MM.1S (cell line): ENCODE data around the gene NSD2.
A peak's percentile ranks its signal among the peaks of the same experiment; 100 is the strongest.

Experiments used
- DNase-seq: peaks from one replicate; pipeline ENCODE4 v3.0.0-alpha.2; 2015
- H2AFZ ChIP-seq: fragments of 300-600 bp; sonication (generic); 2 replicates; pipeline ENCODE4 v1.6.0; 2016; ENCODE audit warnings: antibody characterized with exemption, low read length
- H3F3A ChIP-seq: fragments of 300-600 bp; sonication (generic); 2 replicates; pipeline ENCODE4 v1.6.1; 2016; ENCODE audit warnings: mild to moderate bottlenecking, antibody characterized with exemption, low read length, moderate library complexity, mixed read lengths; ENCODE audit not compliant: insufficient read depth
- H3K27ac ChIP-seq: fragments of 300-600 bp; sonication (generic); 2 replicates; pipeline ENCODE4 v1.5.1; 2016; ENCODE audit warnings: mild to moderate bottlenecking, low read length
- H3K27me3 ChIP-seq: fragments of 300-600 bp; sonication (generic); replicated peaks from 2 replicates; pipeline ENCODE4 v1.6.0; 2016; ENCODE audit warnings: low read length; ENCODE audit not compliant: insufficient read depth
- H3K36me3 ChIP-seq: fragments of 300-600 bp; sonication (generic); replicated peaks from 2 replicates; pipeline ENCODE4 v1.6.1; 2016; ENCODE audit warnings: mild to moderate bottlenecking, low read length, mixed read lengths; ENCODE audit not compliant: insufficient read depth
- H3K4me1 ChIP-seq: fragments of 300-600 bp; sonication (generic); 2 replicates; pipeline ENCODE4 v1.6.1; 2016; ENCODE audit warnings: low read length, mixed read lengths
- H3K4me2 ChIP-seq: fragments of 300-600 bp; sonication (generic); 2 replicates; pipeline ENCODE4 v1.6.0; 2016; ENCODE audit warnings: low read depth, low read length
- H3K4me3 ChIP-seq: fragments of 300-600 bp; sonication (generic); 2 replicates; pipeline ENCODE4 v1.5.1; 2016; ENCODE audit warnings: low read length, mixed read lengths
- H3K79me2 ChIP-seq: fragments of 300-600 bp; sonication (generic); 2 replicates; pipeline ENCODE4 v1.6.1; 2016; ENCODE audit warnings: mixed run types, low read length, mixed read lengths
- H3K9ac ChIP-seq: fragments of 300-600 bp; sonication (generic); 2 replicates; pipeline ENCODE4 v1.6.1; 2016; ENCODE audit warnings: low read length, mixed read lengths
- H3K9me2 ChIP-seq: fragments of 300-600 bp; sonication (generic); replicated peaks from 2 replicates; pipeline ENCODE4 v1.6.1; 2016; ENCODE audit warnings: mild to moderate bottlenecking, low read length, mixed read lengths; ENCODE audit not compliant: insufficient read depth
- H3K9me3 ChIP-seq: fragments of 300-600 bp; sonication (generic); replicated peaks from 2 replicates; pipeline ENCODE4 v1.6.1; 2016; ENCODE audit warnings: mild to moderate bottlenecking, low read length, mixed read lengths; ENCODE audit not compliant: insufficient read depth
- H4K20me1 ChIP-seq: fragments of 300-600 bp; sonication (generic); 2 replicates; pipeline ENCODE4 v1.6.1; 2016; ENCODE audit warnings: mild to moderate bottlenecking, low read length, moderate library complexity, mixed read lengths; ENCODE audit not compliant: insufficient read depth
- EZH2 ChIP-seq: fragments of 300-600 bp; sonication (generic); optimal IDR thresholded peaks from 2 replicates; pipeline ENCODE3; 2017; ENCODE audit warnings: low read depth, mild to moderate bottlenecking, antibody characterized with exemption, low read length, mixed read lengths
- EZH2phosphoT487 ChIP-seq: fragments of 300-600 bp; sonication (generic); IDR thresholded peaks from 2 replicates; pipeline ENCODE4 v1.6.1; 2018; ENCODE audit warnings: antibody characterized with exemption, low read length
- TF ChIP-seq, protein P1 (sequence below): fragments of 300-600 bp; sonication (generic); IDR thresholded peaks from 2 replicates; pipeline ENCODE4 v1.5.1; 2016; ENCODE audit warnings: antibody characterized with exemption, low read length, mixed read lengths

NSD2 gene

DNA sequence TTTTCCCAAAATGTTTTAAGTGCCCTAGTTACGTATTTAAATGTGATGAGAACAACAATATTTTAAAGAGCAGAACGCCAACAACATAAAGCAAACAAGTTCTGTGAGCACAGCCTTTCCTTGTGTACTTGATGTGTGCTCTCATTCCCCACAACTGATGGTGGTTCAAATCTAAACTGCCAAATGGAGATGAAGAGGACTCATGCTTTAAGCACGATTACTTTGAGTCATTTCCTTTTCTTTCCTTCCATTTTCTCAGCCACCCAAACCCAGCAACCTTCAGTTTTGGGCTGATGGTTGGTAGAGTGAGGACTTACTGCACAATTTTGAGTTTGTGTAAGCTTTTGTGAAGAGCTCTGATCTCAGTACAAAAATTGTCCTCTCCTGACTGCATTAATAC lies 1.7 kb downstream of the NSD2 start:
- Histone ChIP-seq H3K9ac (peak overlapping the region; percentile 92), H3K4me1 (peaks cover 13% of the 10 kb centered on the region), H3K4me2 (peak overlapping the region; percentile 80), H2AFZ (no peak overlapping the region), H3K9me2 (no peaks in the 10 kb centered on the region), H3K27me3 (no peaks in the 10 kb centered on the region), H3K9me3 (no peaks in the 10 kb centered on the region), H4K20me1 (peaks cover 41% of the 10 kb centered on the region), H3K27ac (peak overlapping the region; percentile 65; the same call in 1 of the 2 replicates), H3K4me3 (peak overlapping the region; percentile 93), H3K79me2 (peaks cover 63% of the 10 kb centered on the region), H3K36me3 (no peaks in the 10 kb centered on the region; the same call in 1 of the 2 replicates), H3F3A (peaks cover 22% of the 10 kb centered on the region)
- DNase-seq = peak; percentile 30
- TF ChIP-seq, protein P1, sequence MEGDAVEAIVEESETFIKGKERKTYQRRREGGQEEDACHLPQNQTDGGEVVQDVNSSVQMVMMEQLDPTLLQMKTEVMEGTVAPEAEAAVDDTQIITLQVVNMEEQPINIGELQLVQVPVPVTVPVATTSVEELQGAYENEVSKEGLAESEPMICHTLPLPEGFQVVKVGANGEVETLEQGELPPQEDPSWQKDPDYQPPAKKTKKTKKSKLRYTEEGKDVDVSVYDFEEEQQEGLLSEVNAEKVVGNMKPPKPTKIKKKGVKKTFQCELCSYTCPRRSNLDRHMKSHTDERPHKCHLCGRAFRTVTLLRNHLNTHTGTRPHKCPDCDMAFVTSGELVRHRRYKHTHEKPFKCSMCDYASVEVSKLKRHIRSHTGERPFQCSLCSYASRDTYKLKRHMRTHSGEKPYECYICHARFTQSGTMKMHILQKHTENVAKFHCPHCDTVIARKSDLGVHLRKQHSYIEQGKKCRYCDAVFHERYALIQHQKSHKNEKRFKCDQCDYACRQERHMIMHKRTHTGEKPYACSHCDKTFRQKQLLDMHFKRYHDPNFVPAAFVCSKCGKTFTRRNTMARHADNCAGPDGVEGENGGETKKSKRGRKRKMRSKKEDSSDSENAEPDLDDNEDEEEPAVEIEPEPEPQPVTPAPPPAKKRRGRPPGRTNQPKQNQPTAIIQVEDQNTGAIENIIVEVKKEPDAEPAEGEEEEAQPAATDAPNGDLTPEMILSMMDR = no peak
- no peak for TF ChIP-seq EZH2phosphoT487
- TF ChIP-seq EZH2 = no peak

DNA sequence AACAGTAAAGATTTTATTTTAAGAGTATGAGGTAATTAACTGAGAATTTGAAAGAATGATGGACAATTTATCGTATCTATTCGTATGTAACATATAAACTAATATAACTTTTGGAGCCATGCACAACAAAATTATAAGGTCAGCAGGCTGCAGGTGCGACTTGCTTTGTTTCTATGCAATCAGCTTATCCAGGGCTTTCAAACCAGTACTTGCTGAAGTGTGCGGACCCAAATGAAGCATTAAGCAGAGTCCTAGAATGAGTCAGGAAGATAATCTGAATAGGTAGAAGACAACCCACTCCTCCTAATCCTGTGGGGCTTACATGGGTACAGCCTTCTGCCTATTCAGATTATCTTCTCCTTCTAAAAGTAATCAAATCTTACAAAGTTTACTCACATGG lies 2.1 kb downstream of the NSD2 start:
- no peaks in the 10 kb centered on the region for H3K27me3 ChIP-seq
- no peak for DNase-seq
- no peaks in the 10 kb centered on the region for H3K9me3 ChIP-seq
- no peaks in the 10 kb centered on the region; the same call in 1 of the 2 replicates for H3K36me3 ChIP-seq
- H3K4me1 ChIP-seq = peaks cover 13% of the 10 kb centered on the region
- TF ChIP-seq EZH2phosphoT487 (no peak), EZH2 (no peak)
- TF ChIP-seq, protein P1 = no peak
- peaks cover 22% of the 10 kb centered on the region for H3F3A ChIP-seq
- peak overlapping the region; percentile 80 for H3K4me2 ChIP-seq
- H3K27ac ChIP-seq = peak overlapping the region; percentile 65; the same call in 1 of the 2 replicates
- no peak overlapping the region for H2AFZ ChIP-seq
- H3K4me3 ChIP-seq = peak overlapping the region; percentile 93
- peak overlapping the region; percentile 92; the same call in 1 of the 2 replicates for H3K9ac ChIP-seq
- no peaks in the 10 kb centered on the region for H3K9me2 ChIP-seq
- peaks cover 67% of the 10 kb centered on the region for H3K79me2 ChIP-seq
- H4K20me1 ChIP-seq = peaks cover 43% of the 10 kb centered on the region

DNA sequence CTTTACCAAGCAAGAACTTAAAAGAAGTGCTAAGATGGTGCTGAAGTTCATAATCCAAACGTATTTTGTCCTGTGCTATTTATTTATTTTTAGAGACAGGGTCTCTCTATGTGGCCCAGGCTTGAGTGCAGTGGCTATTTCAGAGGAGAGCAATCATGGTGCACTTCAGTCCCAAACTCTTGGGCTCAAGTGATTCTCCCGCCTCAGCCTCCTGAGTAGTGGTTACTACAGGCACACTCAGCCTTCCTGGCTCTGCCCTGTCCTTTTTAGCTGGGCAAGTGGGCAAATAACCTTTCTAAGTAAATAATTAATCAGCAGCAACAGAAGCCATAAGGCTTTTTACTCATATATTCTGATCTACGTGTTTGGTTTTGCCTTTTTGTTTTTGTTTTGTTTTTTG lies 2.6 kb downstream of the NSD2 start:
- no peak overlapping the region for H3K9ac ChIP-seq
- TF ChIP-seq, protein P1 = no peak
- TF ChIP-seq EZH2phosphoT487 (no peak), EZH2 (no peak)
- no peaks in the 10 kb centered on the region for H3K27me3 ChIP-seq
- peaks cover 71% of the 10 kb centered on the region for H3K79me2 ChIP-seq
- peaks cover 48% of the 10 kb centered on the region for H4K20me1 ChIP-seq
- peaks cover 22% of the 10 kb centered on the region for H3F3A ChIP-seq
- H3K9me3 ChIP-seq = no peaks in the 10 kb centered on the region
- no peak for DNase-seq
- H3K4me1 ChIP-seq = peaks cover 13% of the 10 kb centered on the region
- H3K36me3 ChIP-seq = no peaks in the 10 kb centered on the region; the same call in 1 of the 2 replicates
- H3K9me2 ChIP-seq = no peaks in the 10 kb centered on the region
- H3K27ac ChIP-seq = no peak overlapping the region
- H2AFZ ChIP-seq = no peak overlapping the region
- peak overlapping the region; percentile 80; the same call in 1 of the 2 replicates for H3K4me2 ChIP-seq
- no peak overlapping the region for H3K4me3 ChIP-seq
